SK-N-SH treated with all-trans-retinoic acid at 6 μM for 48 hours (cell line): ENCODE data around the gene GALM.

Experiments
- ATAC-seq: fragments of 200-7000 bp; cut with Tn5 transposase; 3 replicates; pipeline ENCODE4 v1.9.1; 2020; ENCODE audit warnings: mild to moderate bottlenecking, moderate library complexity
- ARNTL ChIP-seq: fragments of 450-650 bp; formaldehyde crosslinking; IDR thresholded peaks from 2 replicates; pipeline ENCODE4 v1.5.0; 2020; ENCODE audit warnings: low read depth, mild to moderate bottlenecking, moderate library complexity, borderline replicate concordance
- BACH2 ChIP-seq: fragments of 250-450 bp; sonication (Bioruptor Pico); IDR thresholded peaks from 2 replicates; pipeline ENCODE4 v1.9.0; 2021; ENCODE audit warnings: mild to moderate bottlenecking, borderline replicate concordance
- CSDC2 ChIP-seq: fragments of 250-450 bp; sonication (Bioruptor Pico); IDR thresholded peaks from 2 replicates; pipeline ENCODE4 v1.5.0; 2020; ENCODE audit warnings: mild to moderate bottlenecking, moderate library complexity
- CSRNP3 ChIP-seq: fragments of 250-450 bp; sonication (Bioruptor Pico); IDR thresholded peaks from 2 replicates; pipeline ENCODE4 v1.5.1; 2021; ENCODE audit warnings: mild to moderate bottlenecking, moderate library complexity
- ESRRG ChIP-seq: fragments of 250-450 bp; sonication (Bioruptor Pico); IDR thresholded peaks from 2 replicates; pipeline ENCODE4 v1.6.1; 2021; ENCODE audit warnings: mild to moderate bottlenecking
- GLIS3 ChIP-seq: fragments of 250-450 bp; sonication (Bioruptor Pico); IDR thresholded peaks from 2 replicates; pipeline ENCODE4 v1.5.0; 2020; ENCODE audit warnings: mild to moderate bottlenecking, moderate library complexity
- ISL1 ChIP-seq: fragments of 250-450 bp; sonication (Bioruptor Pico); IDR thresholded peaks from 2 replicates; pipeline ENCODE4 v2.1.2; 2022; ENCODE audit warnings: mild to moderate bottlenecking, moderate library complexity
- OSR1 ChIP-seq: fragments of 250-450 bp; sonication (Bioruptor Pico); IDR thresholded peaks from 2 replicates; pipeline ENCODE4 v1.8.0; 2022; ENCODE audit warnings: moderate library complexity, mild to moderate bottlenecking, inconsistent platforms
- PATZ1 ChIP-seq: fragments of 250-450 bp; sonication (Bioruptor Pico); IDR thresholded peaks from 2 replicates; pipeline ENCODE4 v1.8.0; 2020; ENCODE audit warnings: mild to moderate bottlenecking, moderate library complexity, borderline replicate concordance
- POU6F1 ChIP-seq: fragments of 250-450 bp; sonication (Bioruptor Pico); IDR thresholded peaks from 2 replicates; pipeline ENCODE4 v1.8.0; 2021; ENCODE audit warnings: low read depth, mild to moderate bottlenecking, moderate library complexity, borderline replicate concordance
- PPARA ChIP-seq: fragments of 250-450 bp; sonication (Bioruptor Pico); IDR thresholded peaks from 2 replicates; pipeline ENCODE4 v1.5.0; 2020; ENCODE audit warnings: mild to moderate bottlenecking, borderline replicate concordance
- RARB ChIP-seq: fragments of 250-450 bp; sonication (Bioruptor Pico); IDR thresholded peaks from 2 replicates; pipeline ENCODE4 v1.8.0; 2021; ENCODE audit warnings: mild to moderate bottlenecking, moderate library complexity
- SNAI2 ChIP-seq: fragments of 250-450 bp; sonication (Bioruptor Pico); IDR thresholded peaks from 2 replicates; pipeline ENCODE4 v1.5.0; 2020; ENCODE audit warnings: mild to moderate bottlenecking, moderate library complexity
- TCF4 ChIP-seq: fragments of 250-450 bp; sonication (Bioruptor Pico); IDR thresholded peaks from 2 replicates; pipeline ENCODE4 v1.8.0; 2021; ENCODE audit warnings: mild to moderate bottlenecking, moderate library complexity, borderline replicate concordance
- TOX ChIP-seq: fragments of 250-450 bp; sonication (Bioruptor Pico); IDR thresholded peaks from 2 replicates; pipeline ENCODE4 v1.8.0; 2021; ENCODE audit warnings: mild to moderate bottlenecking, moderate library complexity, borderline replicate concordance
- TSHZ2 ChIP-seq: fragments of 250-450 bp; sonication (Bioruptor Pico); IDR thresholded peaks from 2 replicates; pipeline ENCODE4 v1.5.0; 2020; ENCODE audit warnings: mild to moderate bottlenecking, moderate library complexity
- ZC3H10 ChIP-seq: fragments of 250-450 bp; sonication (Bioruptor Pico); IDR thresholded peaks from 2 replicates; pipeline ENCODE4 v1.5.1; 2021; ENCODE audit warnings: mild to moderate bottlenecking, moderate library complexity
- ZFP3 ChIP-seq: fragments of 250-450 bp; sonication (Bioruptor Pico); IDR thresholded peaks from 2 replicates; pipeline ENCODE4 v1.5.0; 2020; ENCODE audit warnings: mild to moderate bottlenecking, moderate library complexity
- ZNF70 ChIP-seq: fragments of 450-650 bp; formaldehyde crosslinking; IDR thresholded peaks from 2 replicates; pipeline ENCODE4 v1.5.0; 2020; ENCODE audit warnings: mild to moderate bottlenecking, moderate library complexity
- ZNF8 ChIP-seq: fragments of 450-650 bp; formaldehyde crosslinking; IDR thresholded peaks from 2 replicates; pipeline ENCODE4 v1.5.0; 2020; ENCODE audit warnings: mild to moderate bottlenecking, moderate library complexity

Gene GALM

GRCh38 chr2:38731684-38732221, 65.8 kb downstream of the GALM start:
- TF ChIP-seq ISL1 (CRISPR knock-in tag) (no peak), CSRNP3 (CRISPR knock-in tag) (no peak), BACH2 (no peak), TSHZ2 (no peak), TOX (CRISPR knock-in tag) (no peak), ZNF8 (CRISPR knock-in tag) (no peak), ESRRG (CRISPR knock-in tag) (no peak), POU6F1 (CRISPR knock-in tag) (no peak), SNAI2 (no peak), ZNF70 (CRISPR knock-in tag) (no peak), OSR1 (CRISPR knock-in tag) (no peak), ZFP3 (CRISPR knock-in tag) (no peak), TCF4 (CRISPR knock-in tag) (no peak), PPARA (no peak), CSDC2 (CRISPR knock-in tag) (no peak), PATZ1 (CRISPR knock-in tag) (no peak), ARNTL (CRISPR knock-in tag) (no peak), RARB (no peak)
- ATAC-seq = no peak

GRCh38 chr2:38733300-38733971, 67.5 kb downstream of the GALM start:
- TF ChIP-seq CSRNP3 (CRISPR knock-in tag) = no peak
- no peak for TF ChIP-seq ARNTL (CRISPR knock-in tag)
- no peak for TF ChIP-seq ESRRG (CRISPR knock-in tag)
- no peak for TF ChIP-seq ZNF70 (CRISPR knock-in tag)
- TF ChIP-seq PPARA = no peak
- no peak for TF ChIP-seq GLIS3 (CRISPR knock-in tag)
- no peak for TF ChIP-seq ZNF8 (CRISPR knock-in tag)
- TF ChIP-seq PATZ1 (CRISPR knock-in tag) = no peak
- TF ChIP-seq ZC3H10 = no peak
- ATAC-seq = no peak
